H9 (cell line): ENCODE data around the gene TRPC3. TPM values are rescaled to one million over a fixed set of nuclear protein-coding genes. Genes with fewer than 3 reads are reported as not detected.

Source experiments
- DNase-seq: peaks from one replicate; pipeline ENCODE4 v3.0.0-alpha.2; 2017
- H2AFZ ChIP-seq: one replicate; pipeline ENCODE4 v1.6.1; 2013; ENCODE audit warnings: mild to moderate bottlenecking, low read length, control low read depth, moderate library complexity
- H2AK5ac ChIP-seq: 2 replicates; pipeline ENCODE4 v1.6.1; 2013; ENCODE audit warnings: low read length, control low read depth, mixed read lengths; ENCODE audit not compliant: insufficient read length
- H2BK120ac ChIP-seq: one replicate; pipeline ENCODE4 v1.6.1; 2013; ENCODE audit warnings: low read depth, mild to moderate bottlenecking, low read length, control low read depth, inconsistent platforms; ENCODE audit not compliant: poor library complexity, severe bottlenecking
- H2BK12ac ChIP-seq: 2 replicates; pipeline ENCODE4 v1.6.1; 2013; ENCODE audit warnings: low read length, control low read depth, mixed read lengths, low read depth; ENCODE audit not compliant: insufficient read length
- H2BK15ac ChIP-seq: 2 replicates; pipeline ENCODE4 v1.6.1; 2013; ENCODE audit warnings: low read depth, low read length, control low read depth
- H2BK20ac ChIP-seq: one replicate; pipeline ENCODE4 v1.6.1; 2013; ENCODE audit warnings: low read depth, mild to moderate bottlenecking, low read length, control low read depth, inconsistent platforms; ENCODE audit not compliant: poor library complexity, severe bottlenecking
- H2BK5ac ChIP-seq: 2 replicates; pipeline ENCODE4 v1.6.1; 2013; ENCODE audit warnings: low read length, control low read depth, mixed read lengths; ENCODE audit not compliant: insufficient read length
- H3K14ac ChIP-seq: 2 replicates; pipeline ENCODE4 v1.6.1; 2013; ENCODE audit warnings: low read length, control low read depth; ENCODE audit not compliant: insufficient read depth
- H3K18ac ChIP-seq: 2 replicates; pipeline ENCODE4 v1.6.1; 2013; ENCODE audit warnings: low read depth, mild to moderate bottlenecking, mixed read lengths, low read length, control low read depth; ENCODE audit not compliant: insufficient read length
- H3K23ac ChIP-seq: 2 replicates; pipeline ENCODE4 v1.6.1; 2013; ENCODE audit warnings: low read length, control low read depth, mixed read lengths, low read depth; ENCODE audit not compliant: insufficient read length
- H3K23me2 ChIP-seq: 2 replicates; pipeline ENCODE4 v1.6.1; 2013; ENCODE audit warnings: low read depth, mild to moderate bottlenecking, mixed read lengths, low read length, control low read depth; ENCODE audit not compliant: insufficient read length, poor library complexity, severe bottlenecking
- H3K27ac ChIP-seq: 2 replicates; pipeline ENCODE4 v1.5.1; 2013; ENCODE audit warnings: low read length, control low read depth, mixed read lengths, low read depth; ENCODE audit not compliant: insufficient read length
- H3K27me3 ChIP-seq: 2 replicates; pipeline ENCODE4 v1.6.1; 2013; ENCODE audit warnings: low read length, control low read depth, inconsistent platforms; ENCODE audit not compliant: insufficient read depth
- H3K4ac ChIP-seq: 2 replicates; pipeline ENCODE4 v1.6.1; 2013; ENCODE audit warnings: low read depth, mild to moderate bottlenecking, control low read depth, inconsistent platforms, low read length, moderate library complexity
- H3K4me1 ChIP-seq: 2 replicates; pipeline ENCODE4 v1.6.1; 2013; ENCODE audit warnings: low read length, control low read depth, inconsistent platforms; ENCODE audit not compliant: insufficient read depth
- H3K4me2 ChIP-seq: 2 replicates; pipeline ENCODE4 v1.6.1; 2013; ENCODE audit warnings: low read length, control low read depth, mixed read lengths; ENCODE audit not compliant: insufficient read length, insufficient read depth
- H3K56ac ChIP-seq: 2 replicates; pipeline ENCODE4 v1.6.1; 2013; ENCODE audit warnings: low read depth, mild to moderate bottlenecking, mixed read lengths, low read length, control low read depth; ENCODE audit not compliant: insufficient read length
- H3K79me1 ChIP-seq: 2 replicates; pipeline ENCODE4 v1.6.1; 2013; ENCODE audit warnings: low read depth, mild to moderate bottlenecking, moderate library complexity, low read length, control low read depth, inconsistent platforms; ENCODE audit not compliant: insufficient read depth, poor library complexity, severe bottlenecking
- H3K79me2 ChIP-seq: 2 replicates; pipeline ENCODE4 v1.6.1; 2013; ENCODE audit warnings: low read length, control low read depth, inconsistent platforms; ENCODE audit not compliant: insufficient read depth
- H3K9ac ChIP-seq: 2 replicates; pipeline ENCODE4 v1.6.1; 2013; ENCODE audit warnings: low read length, control low read depth, mixed read lengths; ENCODE audit not compliant: insufficient read length; ENCODE audit errors: extremely low read depth
- H3K9me3 ChIP-seq: one replicate; pipeline ENCODE4 v1.6.1; 2013; ENCODE audit warnings: low read depth, low read length, inconsistent platforms; ENCODE audit not compliant: control insufficient read depth
- H3T11ph ChIP-seq: one replicate; pipeline ENCODE4 v1.6.1; 2013; ENCODE audit warnings: mild to moderate bottlenecking, low read length, control low read depth, inconsistent platforms
- H4K20me1 ChIP-seq: one replicate; pipeline ENCODE4 v1.6.1; 2013; ENCODE audit not compliant: control insufficient read depth, insufficient read length, insufficient read depth
- H4K5ac ChIP-seq: 2 replicates; pipeline ENCODE4 v1.6.1; 2013; ENCODE audit warnings: low read depth, mild to moderate bottlenecking, mixed read lengths, low read length, control low read depth; ENCODE audit not compliant: insufficient read length
- H4K8ac ChIP-seq: replicated peaks from 2 replicates; pipeline ENCODE4 v1.6.1; 2013; ENCODE audit warnings: low read length, control low read depth, mixed read lengths, low read depth; ENCODE audit not compliant: insufficient read length
- H4K91ac ChIP-seq: 2 replicates; pipeline ENCODE4 v1.6.1; 2013; ENCODE audit warnings: low read depth, mild to moderate bottlenecking, moderate library complexity, mixed read lengths, low read length, control low read depth; ENCODE audit not compliant: insufficient read length
- H3K27ac Mint-ChIP-seq, 3 experiments: 2 replicates in 2 of 3; 3 replicates in 1 of 3; pipeline ENCODE4 v1.8.0; 2020 to 2021; ENCODE audit warnings: mixed read lengths in 3 of 3, mild to moderate bottlenecking in 1 of 3, moderate library complexity in 1 of 3
- H3K27me3 Mint-ChIP-seq: 2 replicates; pipeline ENCODE4 v1.8.0; 2021; ENCODE audit warnings: low read depth, mild to moderate bottlenecking, moderate library complexity, mixed read lengths
- H3K36me3 Mint-ChIP-seq, 3 experiments: 2 replicates in 2 of 3; 3 replicates in 1 of 3; pipeline ENCODE4 v1.8.0; 2020 to 2021; ENCODE audit warnings: low read depth in 3 of 3, mixed read lengths in 3 of 3; ENCODE audit not compliant: insufficient read depth in 1 of 3
- H3K4me1 Mint-ChIP-seq, 2 experiments: 2 replicates each; pipeline ENCODE4 v1.8.0; 2020; ENCODE audit warnings: mixed read lengths in 2 of 2
- H3K4me3 Mint-ChIP-seq, 2 experiments: 2 replicates in 1 of 2; 3 replicates in 1 of 2; pipeline ENCODE4 v1.8.0; 2020 to 2021; ENCODE audit warnings: mild to moderate bottlenecking in 2 of 2, mixed read lengths in 2 of 2, moderate library complexity in 1 of 2
- H3K9me3 Mint-ChIP-seq, 2 experiments: 2 replicates in 1 of 2; 3 replicates in 1 of 2; pipeline ENCODE4 v1.8.0; 2020; ENCODE audit warnings: mild to moderate bottlenecking in 2 of 2, mixed read lengths in 2 of 2, moderate library complexity in 1 of 2
- CTCF ChIP-seq: fragments of 200-600 bp; sonication (generic); conservative IDR thresholded peaks from 3 replicates; pipeline ENCODE4 v1.8.0; 2021; ENCODE audit warnings: antibody characterized with exemption, mild to moderate bottlenecking
- WGBS: extraction: QIAGEN DNeasy Blood & Tissue Kit; methylation state at CpG from one replicate; pipeline ENCODE4 v1.1.7; 2013; ENCODE audit warnings: missing lambda C conversion rate, low lambda C conversion rate, mixed read lengths; ENCODE audit not compliant: insufficient read length; ENCODE audit errors: extremely low coverage; 5-methylcytosine and 5-hydroxymethylcytosine counted together
- total RNA-seq: library from RNA; stranded (reverse); gene quantifications from 2 replicates; pipeline ENCODE4 v1.2.1, GENCODE V29; 2021

The TRPC3 gene
- total RNA-seq, 1 experiment from 2014 or later, result 0.13 TPM

- Histone ChIP-seq H3K4ac (no peak overlapping the region), H2BK120ac (no peak overlapping the region), H3K4me1 (no peaks in the 10 kb centered on the region), H2BK20ac (no peak overlapping the region), H3K9me3 (no peaks in the 10 kb centered on the region), H3K27ac (no peak overlapping the region), H3K4me2 (no peak overlapping the region), H2BK5ac (no peak overlapping the region), H3K56ac (no peak overlapping the region), H3K27me3 (no peaks in the 10 kb centered on the region), H4K91ac (no peak overlapping the region), H4K8ac (no peak overlapping the region), H2BK15ac (no peak overlapping the region), H2AFZ (no peak overlapping the region), H3K14ac (no peak overlapping the region), H3T11ph (no peak overlapping the region), H3K79me1 (no peaks in the 10 kb centered on the region), H2AK5ac (no peak overlapping the region), H3K23ac (no peak overlapping the region), H4K20me1 (no peaks in the 10 kb centered on the region), H3K18ac (no peak overlapping the region), H3K23me2 (no peaks in the 10 kb centered on the region), H3K79me2 (no peaks in the 10 kb centered on the region), H3K9ac (no peak overlapping the region), H4K5ac (no peak overlapping the region), H2BK12ac (no peak overlapping the region)
- Mint-ChIP-seq H3K27ac (no peak overlapping the region), H3K4me3 (no peak overlapping the region), H3K36me3 (no peaks in the 10 kb centered on the region; a peak in 1 of 7 replicates), H3K4me1 (no peaks in the 10 kb centered on the region), H3K9me3 (no peaks in the 10 kb centered on the region), H3K27me3 (peaks cover 2% of the 10 kb centered on the region; the same call in 1 of the 2 replicates)
- DNase-seq, result no peak
- no peak for TF ChIP-seq CTCF
- WGBS, result no CpG with 5 or more reads among the region's 1 CpG
These were observed 28.6 kb downstream of the TRPC3 start for GRCh38 chr4:121923306-121923705.
